HG02981 (cell line): ENCODE measurements around the gene FAM186B.

Source experiments
- ATAC-seq: cut with Tn5 transposase; IDR thresholded peaks from one replicate; pipeline ENCODE4 v1.9.1; 2021; ENCODE audit warnings: mild to moderate bottlenecking, moderate library complexity; ENCODE audit not compliant: unreplicated experiment

The FAM186B gene

GRCh38 chr12:49540229-49541139 lies 65.0 kb downstream of the FAM186B start:
- no peak for ATAC-seq

- no peak for ATAC-seq
These were observed 65.8 kb downstream of the FAM186B start for GRCh38 chr12:49539406-49540228.

- peak; percentile 59 for ATAC-seq
These were observed 66.7 kb downstream of the FAM186B start, which contains the start of gene KCNH3 for GRCh38 chr12:49538510-49539403. TSS of gene KCNH3 (plus strand) at chr12:49539030. CDS start at chr12:49539417, 387 bp downstream.

GRCh38 chr12:49537752-49538509 lies 67.5 kb downstream of the FAM186B start:
- no peak for ATAC-seq
